HepG2 (cell line): ENCODE measurements around the gene LDLRAD3. TPM values are rescaled to one million over a fixed set of nuclear protein-coding genes. Genes with fewer than 3 reads are reported as not detected.
"Not testable (repeated sequence)": the region's sequence is repeated elsewhere in the genome, so short reads cannot be mapped to it uniquely, and the experiment has no call there.

ENCODE experiments used
- ATAC-seq: fragments of 200-7000 bp; cut with Tn5 transposase; 3 replicates; pipeline ENCODE4 v1.9.1; 2020; ENCODE audit warnings: mild to moderate bottlenecking, moderate library complexity
- BruUV-seq: library from RNA; stranded (reverse); fragments of 400-500 nt; replicated peaks from 2 replicates; lab custom pipeline; 2021; lab: Mats Ljungman, UMichigan
- CTCF ChIA-PET: fragments of 300-600 bp; formaldehyde crosslinking; extraction: SDS; loops from one replicate; lab custom pipeline; 2021; ENCODE audit warnings: low total read pairs, inconsistent platforms, low intra/inter-chr PET ratio; lab: Yijun Ruan, JAX
- POLR2A ChIA-PET: fragments of 350-600 bp; sonication (Branson Sonifier 250); formaldehyde crosslinking; loops from one replicate; lab custom pipeline; 2020; ENCODE audit warnings: antibody characterized with exemption, inconsistent platforms; lab: Yijun Ruan, JAX
- DNase-seq: peaks from one replicate; pipeline ENCODE4 v3.0.0-alpha.2; 2015; ENCODE audit warnings: low spot score
- FAIRE-seq: peaks from 3 replicates; lab custom pipeline; 2011; peaks lifted over from hg19 to GRCh38; lab: Jason Lieb, UNC
- H2AFZ ChIP-seq: one replicate; pipeline ENCODE4 v1.6.1; 2011; ENCODE audit warnings: low read length, inconsistent platforms
- H3K27ac ChIP-seq: fragments of 300-600 bp; 3 replicates; pipeline ENCODE4 v1.8.0; 2011; ENCODE audit warnings: mixed run types, mild to moderate bottlenecking, mixed read lengths, low read length, inconsistent platforms; ENCODE audit not compliant: insufficient read depth; ENCODE audit errors: extremely low read length
- H3K27me3 ChIP-seq, 2 experiments: fragments of 200-600 bp in 1 of 2; 2 replicates in 1 of 2; 3 replicates in 1 of 2; pipeline versions ENCODE4 v1.6.0 to v1.8.0; 2011; ENCODE audit warnings: low read length in 2 of 2, mild to moderate bottlenecking in 2 of 2, moderate library complexity in 2 of 2, inconsistent platforms in 1 of 2; ENCODE audit not compliant: insufficient read depth in 2 of 2, control insufficient read depth in 1 of 2
- H3K36me3 ChIP-seq, 2 experiments: fragments of 200-600 bp in 1 of 2; replicated peaks in 1 of 2; 2 replicates in 1 of 2; 3 replicates in 1 of 2; pipeline versions ENCODE4 v1.5.1 to v1.8.0; 2011; ENCODE audit warnings: low read length in 2 of 2, inconsistent platforms in 1 of 2; ENCODE audit not compliant: insufficient read depth in 2 of 2, control insufficient read depth in 1 of 2
- H3K4me1 ChIP-seq: 2 replicates; pipeline ENCODE4 v1.5.1; 2012; ENCODE audit warnings: low read length, inconsistent platforms; ENCODE audit not compliant: insufficient read depth
- H3K4me2 ChIP-seq: 2 replicates; pipeline ENCODE4 v1.6.0; 2011; ENCODE audit warnings: low read depth, low read length, inconsistent platforms
- H3K4me3 ChIP-seq, 3 experiments: fragments of 200-600 bp in 1 of 3; sonication (generic), shearing (Covaris generic) in 1 of 3; replicated peaks in 1 of 3; 2 replicates each; pipeline ENCODE4 v1.5.1; 2011 to 2016; ENCODE audit warnings: low read length in 3 of 3, inconsistent platforms in 2 of 3, low read depth in 2 of 3, mild to moderate bottlenecking in 2 of 3, control low read depth in 1 of 3, mixed read lengths in 1 of 3; ENCODE audit not compliant: insufficient read depth in 1 of 3
- H3K79me2 ChIP-seq: one replicate; pipeline ENCODE4 v1.6.1; 2011; ENCODE audit warnings: low read length, inconsistent platforms; ENCODE audit not compliant: insufficient read depth
- H3K9ac ChIP-seq: 2 replicates; pipeline ENCODE4 v1.6.0; 2011; ENCODE audit warnings: mild to moderate bottlenecking, low read depth, low read length, inconsistent platforms; ENCODE audit not compliant: insufficient read depth
- H3K9me3 ChIP-seq: 2 replicates; pipeline ENCODE4 v1.5.1; 2012; ENCODE audit warnings: mild to moderate bottlenecking, low read length
- H4K20me1 ChIP-seq: 2 replicates; pipeline ENCODE4 v1.6.0; 2011; ENCODE audit warnings: inconsistent platforms, mild to moderate bottlenecking, low read length, moderate library complexity; ENCODE audit not compliant: insufficient read depth
- AGO2 ChIP-seq: fragments of 200-400 bp; formaldehyde crosslinking; optimal IDR thresholded peaks from 2 replicates; pipeline ENCODE3; 2017; ENCODE audit warnings: mild to moderate bottlenecking, low read depth, low read length, moderate library complexity
- CEBPB ChIP-seq: IDR thresholded peaks from 2 replicates; pipeline ENCODE4 v1.6.1; 2011; ENCODE audit warnings: low read depth, low read length, improper control_type of control experiment, borderline replicate concordance
- ETS1 ChIP-seq: sonication (generic); formaldehyde crosslinking; IDR thresholded peaks from 2 replicates; pipeline ENCODE4 v1.4.0; 2020; ENCODE audit warnings: missing genetic modification reagents
- GATA4 ChIP-seq: sonication (generic); IDR thresholded peaks from 2 replicates; pipeline ENCODE4 v1.6.1; 2016; ENCODE audit warnings: antibody characterized with exemption, low read depth, borderline replicate concordance
- IKZF1 ChIP-seq: fragments of 450-650 bp; IDR thresholded peaks from 2 replicates; pipeline ENCODE4 v1.7.1; 2016
- MTF1 ChIP-seq: sonication (generic); formaldehyde crosslinking; IDR thresholded peaks from 2 replicates; pipeline ENCODE4 v1.5.0; 2020; ENCODE audit warnings: missing genetic modification reagents
- RFXAP ChIP-seq: sonication (generic); formaldehyde crosslinking; IDR thresholded peaks from 2 replicates; pipeline ENCODE4 v1.4.0; 2020; ENCODE audit warnings: missing genetic modification reagents, borderline replicate concordance
- ZBTB38 ChIP-seq: sonication (generic); formaldehyde crosslinking; IDR thresholded peaks from 2 replicates; pipeline ENCODE4 v1.5.1; 2020; ENCODE audit warnings: mild to moderate bottlenecking, missing genetic modification reagents
- ZFX ChIP-seq: sonication (generic); formaldehyde crosslinking; IDR thresholded peaks from 2 replicates; pipeline ENCODE4 v1.4.0; 2020; ENCODE audit warnings: mild to moderate bottlenecking, low read depth, missing genetic modification reagents, moderate library complexity
- ZNF34 ChIP-seq: sonication (generic); formaldehyde crosslinking; IDR thresholded peaks from 2 replicates; pipeline ENCODE4 v1.4.0; 2020; ENCODE audit warnings: mild to moderate bottlenecking, missing genetic modification reagents, borderline replicate concordance
- ZNF710 ChIP-seq: sonication (generic); formaldehyde crosslinking; IDR thresholded peaks from 2 replicates; pipeline ENCODE4 v1.5.0; 2020; ENCODE audit warnings: mild to moderate bottlenecking, missing genetic modification reagents, borderline replicate concordance
- ZNF713 ChIP-seq: sonication (generic); formaldehyde crosslinking; IDR thresholded peaks from 2 replicates; pipeline ENCODE4 v1.4.0; 2020; ENCODE audit warnings: mild to moderate bottlenecking, missing genetic modification reagents
- ZNF839 ChIP-seq: sonication (generic); formaldehyde crosslinking; IDR thresholded peaks from 2 replicates; pipeline ENCODE4 v1.4.0; 2020; ENCODE audit warnings: missing genetic modification reagents, mild to moderate bottlenecking, borderline replicate concordance
- ZSCAN9 ChIP-seq: IDR thresholded peaks from 2 replicates; pipeline ENCODE4 v1.6.1; 2016; ENCODE audit warnings: borderline replicate concordance
- WGBS: methylation state at CpG from one replicate; pipeline ENCODE4 v1.1.6; 2017; ENCODE audit warnings: low lambda C conversion rate; 5-methylcytosine and 5-hydroxymethylcytosine counted together
- in situ Hi-C: cut with HindIII; loops from 2 replicates; pipeline ENCODE4 v1.10.0; 2017; ENCODE audit warnings: low pct_unique_long_range_greater_than_20kb; ENCODE audit not compliant: extremely low pct_ligation_motif_present
- intact Hi-C: fragments of 100-400 bp; cut with micrococcal nuclease; formaldehyde crosslinking; loops from one replicate; pipeline ENCODE4 v1.10.0; 2022; ENCODE audit not compliant: unreplicated experiment
- polyA plus RNA-seq, 8 experiments: library from polyadenylated mRNA; depleted of rRNA in 3 of 8; stranded (reverse) in 7 of 8; unstranded in 1 of 8; fragments of >200 nt; fragmentation: Illumina TruSeq in 4 of 8; extraction: Trizol in 4 of 8; gene quantifications; 2 replicates each; pipeline versions ENCODE4 v1.2.1 to v1.2.3, GENCODE V29; 2011 to 2016; ENCODE audit warnings: low read depth in 4 of 8, missing spikeins in 1 of 8, mixed read lengths in 1 of 8; ENCODE audit not compliant: insufficient read depth in 1 of 8
- total RNA-seq, 5 experiments: library from RNA; depleted of rRNA; stranded (reverse); fragments of >200 nt; fragmentation: Illumina TruSeq; extraction: Trizol; gene quantifications; 2 replicates each; pipeline ENCODE4 v1.2.3, GENCODE V29; 2016; ENCODE audit warnings: low read depth in 1 of 5
- TF ChIP-seq, protein P1 (sequence below): sonication (generic); formaldehyde crosslinking; IDR thresholded peaks from 2 replicates; pipeline ENCODE4 v1.4.0; 2020; ENCODE audit warnings: mild to moderate bottlenecking, missing genetic modification reagents
- TF ChIP-seq, protein P2 (sequence below): sonication (generic); formaldehyde crosslinking; IDR thresholded peaks from 2 replicates; pipeline ENCODE4 v1.9.0; 2021; ENCODE audit warnings: missing genetic modification reagents, mild to moderate bottlenecking, borderline replicate concordance

Gene LDLRAD3
- total and polyA plus RNA-seq, 2 of the 13 experiments (the other 11 are each of a cell fraction or from before 2014, with no cell fraction given): 0.50 to 0.60 TPM

DNA sequence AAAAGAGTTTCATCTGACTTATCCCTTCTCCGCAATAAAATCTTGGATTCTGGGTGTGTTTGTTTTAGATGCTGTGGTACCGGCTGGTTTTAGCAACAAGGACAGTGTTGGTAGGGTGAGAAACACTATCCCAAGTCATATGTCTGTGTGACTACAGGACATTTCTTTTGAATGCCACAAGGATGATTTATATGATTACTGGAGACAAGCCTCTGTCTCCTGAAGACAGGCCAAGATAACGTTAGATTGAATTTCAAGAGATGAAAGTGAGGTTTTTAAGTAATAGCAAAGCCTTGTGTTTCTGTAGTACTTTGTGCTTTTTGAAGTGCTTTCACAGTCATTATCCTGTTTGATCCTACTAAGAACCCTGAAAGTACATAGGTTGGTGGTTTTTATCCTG lies 243.8 kb downstream of the LDLRAD3 start:
- Histone ChIP-seq H3K36me3 (no peaks in the 10 kb centered on the region), H3K4me3 (no peak overlapping the region), H3K9me3 (no peaks in the 10 kb centered on the region), H3K79me2 (no peaks in the 10 kb centered on the region), H3K4me1 (no peaks in the 10 kb centered on the region; the same call in 1 of the 2 replicates), H2AFZ (no peak overlapping the region), H3K27ac (no peak overlapping the region), H3K9ac (no peak overlapping the region), H3K27me3 (no peaks in the 10 kb centered on the region), H3K4me2 (no peak overlapping the region), H4K20me1 (no peaks in the 10 kb centered on the region)
- DNase-seq: no peak
- no peak for FAIRE-seq
- BruUV-seq: no TSS peak
- WGBS: 58% methylated on average over 3 of the region's 3 CpGs
- in situ Hi-C loops: no loop called here
- intact Hi-C loops: no loop called here
- POLR2A ChIA-PET: no interaction called here
- ATAC-seq: no peak
- CTCF ChIA-PET: no interaction called here
- TF ChIP-seq IKZF1 (no peak), ZNF710 (no peak), ZSCAN9 (no peak), GATA4 (no peak), RFXAP (CRISPR knock-in tag) (no peak), ETS1 (CRISPR knock-in tag) (no peak), CEBPB (no peak), ZNF839 (CRISPR knock-in tag) (no peak), ZNF713 (CRISPR knock-in tag) (no peak), MTF1 (no peak), ZNF34 (no peak), ZFX (CRISPR knock-in tag) (no peak), ZBTB38 (CRISPR knock-in tag) (no peak), AGO2 (no peak)
- TF ChIP-seq, protein P1, sequence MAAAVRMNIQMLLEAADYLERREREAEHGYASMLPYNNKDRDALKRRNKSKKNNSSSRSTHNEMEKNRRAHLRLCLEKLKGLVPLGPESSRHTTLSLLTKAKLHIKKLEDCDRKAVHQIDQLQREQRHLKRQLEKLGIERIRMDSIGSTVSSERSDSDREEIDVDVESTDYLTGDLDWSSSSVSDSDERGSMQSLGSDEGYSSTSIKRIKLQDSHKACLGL (CRISPR knock-in tag): no peak
- TF ChIP-seq, protein P2, sequence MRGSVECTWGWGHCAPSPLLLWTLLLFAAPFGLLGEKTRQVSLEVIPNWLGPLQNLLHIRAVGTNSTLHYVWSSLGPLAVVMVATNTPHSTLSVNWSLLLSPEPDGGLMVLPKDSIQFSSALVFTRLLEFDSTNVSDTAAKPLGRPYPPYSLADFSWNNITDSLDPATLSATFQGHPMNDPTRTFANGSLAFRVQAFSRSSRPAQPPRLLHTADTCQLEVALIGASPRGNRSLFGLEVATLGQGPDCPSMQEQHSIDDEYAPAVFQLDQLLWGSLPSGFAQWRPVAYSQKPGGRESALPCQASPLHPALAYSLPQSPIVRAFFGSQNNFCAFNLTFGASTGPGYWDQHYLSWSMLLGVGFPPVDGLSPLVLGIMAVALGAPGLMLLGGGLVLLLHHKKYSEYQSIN (CRISPR knock-in tag): no peak

GRCh38 chr11:36189735-36190134 lies 245.9 kb downstream of the LDLRAD3 start:
- H3K4me1 ChIP-seq, H3K79me2 ChIP-seq, H2AFZ ChIP-seq, H3K27me3 ChIP-seq, CTCF ChIA-PET, H3K9ac ChIP-seq, ATAC-seq, FAIRE-seq, in situ Hi-C loops, H3K27ac ChIP-seq, H3K4me2 ChIP-seq, DNase-seq, H3K4me3 ChIP-seq, H3K36me3 ChIP-seq, H4K20me1 ChIP-seq, intact Hi-C loops, BruUV-seq, POLR2A ChIA-PET, H3K9me3 ChIP-seq: not testable (repeated sequence)
- 32% methylated on average over 1 of the region's 1 CpG for WGBS
